Measurements from ENCODE around the gene BACE1-AS. TPM values are rescaled to one million over a fixed set of nuclear protein-coding genes. Genes with fewer than 3 reads are reported as not detected.
A peak's percentile ranks its signal among the peaks of the same experiment; 100 is the strongest.

BACE1-AS gene
- total RNA-seq, 1 donor from 2014 or later, result 6.8 TPM

GRCh38 chr11:117300773-117301172 is 9.6 kb downstream of the BACE1-AS start:
- Histone ChIP-seq H3K9me3 (ENCODE audit: insufficient read depth, low read depth, low read length) (no peaks in the 10 kb centered on the region), H2AFZ (ENCODE audit: low read depth, low read length) (no peak overlapping the region), H3K4me3 (ENCODE audit: insufficient read depth, low read depth, low read length) (no peak overlapping the region), H3K9ac (ENCODE audit: low read length) (peak overlapping the region; percentile 62), H3K79me2 (ENCODE audit: insufficient read depth, low read length) (no peaks in the 10 kb centered on the region), H3K4me1 (ENCODE audit: insufficient read depth, low read length) (peaks cover 15% of the 10 kb centered on the region), H3K36me3 (ENCODE audit: insufficient read depth, low read length) (no peaks in the 10 kb centered on the region), H3K27me3 (ENCODE audit: insufficient read depth, low read length) (no peaks in the 10 kb centered on the region), H4K20me1 (ENCODE audit: insufficient read depth, low read length) (peaks cover 46% of the 10 kb centered on the region), H3K4me2 (ENCODE audit: low read length) (peak overlapping the region; percentile 72), H3K27ac (ENCODE audit: low read depth, low read length) (no peak overlapping the region)
- no peaks in the 10 kb centered on the region for H3K27me3 Mint-ChIP-seq (ENCODE audit: low read depth, unreplicated experiment)
- DNase-seq (ENCODE audit: low read depth), result no peak
- no peak overlapping the region for H3K4me3 Mint-ChIP-seq (ENCODE audit: unreplicated experiment)
- peaks cover 2% of the 10 kb centered on the region for H3K9me3 Mint-ChIP-seq (ENCODE audit: unreplicated experiment)
- peaks cover 13% of the 10 kb centered on the region for H3K36me3 Mint-ChIP-seq (ENCODE audit: low read depth, unreplicated experiment)
- peaks cover 20% of the 10 kb centered on the region for H3K4me1 Mint-ChIP-seq (ENCODE audit: low read depth, unreplicated experiment)
- H3K27ac Mint-ChIP-seq (ENCODE audit: unreplicated experiment), result no peak overlapping the region
- TF ChIP-seq EZH2 (IDR thresholded peaks at IDR 0.05; ENCODE audit: insufficient read depth, low read length), result no peak
- no peak for TF ChIP-seq CTCF (IDR thresholded peaks at IDR 0.05; ENCODE audit: insufficient read depth, low read depth, low read length)
- no peak for FAIRE-seq

GRCh38 chr11:117302228-117302627 is 11.1 kb downstream of the BACE1-AS start:
- Histone ChIP-seq H3K9me3 (ENCODE audit: insufficient read depth, low read depth, low read length) (no peaks in the 10 kb centered on the region), H3K79me2 (ENCODE audit: insufficient read depth, low read length) (no peaks in the 10 kb centered on the region), H3K36me3 (ENCODE audit: insufficient read depth, low read length) (no peaks in the 10 kb centered on the region), H2AFZ (ENCODE audit: low read depth, low read length) (no peak overlapping the region), H3K4me2 (ENCODE audit: low read length) (no peak overlapping the region), H4K20me1 (ENCODE audit: insufficient read depth, low read length) (peaks cover 42% of the 10 kb centered on the region), H3K27ac (ENCODE audit: low read depth, low read length) (no peak overlapping the region), H3K27me3 (ENCODE audit: insufficient read depth, low read length) (no peaks in the 10 kb centered on the region), H3K4me1 (ENCODE audit: insufficient read depth, low read length) (peaks cover 15% of the 10 kb centered on the region), H3K9ac (ENCODE audit: low read length) (no peak overlapping the region), H3K4me3 (ENCODE audit: insufficient read depth, low read depth, low read length) (no peak overlapping the region)
- no peak overlapping the region for H3K27ac Mint-ChIP-seq (ENCODE audit: unreplicated experiment)
- H3K4me1 Mint-ChIP-seq (ENCODE audit: low read depth, unreplicated experiment), result peaks cover 18% of the 10 kb centered on the region
- H3K36me3 Mint-ChIP-seq (ENCODE audit: low read depth, unreplicated experiment), result peaks cover 13% of the 10 kb centered on the region
- H3K9me3 Mint-ChIP-seq (ENCODE audit: unreplicated experiment), result no peaks in the 10 kb centered on the region
- FAIRE-seq (no peak), DNase-seq (ENCODE audit: low read depth) (no peak)
- no peak for TF ChIP-seq EZH2 (IDR thresholded peaks at IDR 0.05; ENCODE audit: insufficient read depth, low read length)
- TF ChIP-seq CTCF (IDR thresholded peaks at IDR 0.05; ENCODE audit: insufficient read depth, low read depth, low read length), result no peak
- no peaks in the 10 kb centered on the region for H3K27me3 Mint-ChIP-seq (ENCODE audit: low read depth, unreplicated experiment)
- no peak overlapping the region for H3K4me3 Mint-ChIP-seq (ENCODE audit: unreplicated experiment)

GRCh38 chr11:117303101-117303500 is 12.0 kb downstream of the BACE1-AS start:
- TF ChIP-seq EZH2 (IDR thresholded peaks at IDR 0.05; ENCODE audit: insufficient read depth, low read length), result no peak
- TF ChIP-seq CTCF (IDR thresholded peaks at IDR 0.05; ENCODE audit: insufficient read depth, low read depth, low read length), result no peak
- Mint-ChIP-seq H3K27me3 (ENCODE audit: low read depth, unreplicated experiment) (no peaks in the 10 kb centered on the region), H3K27ac (ENCODE audit: unreplicated experiment) (no peak overlapping the region), H3K4me3 (ENCODE audit: unreplicated experiment) (no peak overlapping the region), H3K4me1 (ENCODE audit: low read depth, unreplicated experiment) (peaks cover 18% of the 10 kb centered on the region), H3K36me3 (ENCODE audit: low read depth, unreplicated experiment) (peaks cover 10% of the 10 kb centered on the region), H3K9me3 (ENCODE audit: unreplicated experiment) (no peaks in the 10 kb centered on the region)
- FAIRE-seq (no peak), DNase-seq (ENCODE audit: low read depth) (no peak)
- no peak overlapping the region for H3K9ac ChIP-seq (ENCODE audit: low read length)
- H3K36me3 ChIP-seq (ENCODE audit: insufficient read depth, low read length), result no peaks in the 10 kb centered on the region
- H3K27ac ChIP-seq (ENCODE audit: low read depth, low read length), result no peak overlapping the region
- H3K79me2 ChIP-seq (ENCODE audit: insufficient read depth, low read length), result no peaks in the 10 kb centered on the region
- no peak overlapping the region for H2AFZ ChIP-seq (ENCODE audit: low read depth, low read length)
- H3K4me3 ChIP-seq (ENCODE audit: insufficient read depth, low read depth, low read length), result no peak overlapping the region
- H4K20me1 ChIP-seq (ENCODE audit: insufficient read depth, low read length), result peaks cover 42% of the 10 kb centered on the region
- no peaks in the 10 kb centered on the region for H3K9me3 ChIP-seq (ENCODE audit: insufficient read depth, low read depth, low read length)
- no peaks in the 10 kb centered on the region for H3K27me3 ChIP-seq (ENCODE audit: insufficient read depth, low read length)
- peaks cover 15% of the 10 kb centered on the region for H3K4me1 ChIP-seq (ENCODE audit: insufficient read depth, low read length)
- H3K4me2 ChIP-seq (ENCODE audit: low read length), result no peak overlapping the region

Measured in astrocyte (in vitro differentiated cells and primary cell).